SK-N-MC (cell line): ENCODE data around the gene SPSB3.

ENCODE experiments used
- EZH2 ChIP-seq: fragments of 200-600 bp; sonication (generic); IDR thresholded peaks from one replicate; pipeline ENCODE4 v1.6.1; 2017; ENCODE audit warnings: antibody characterized with exemption
- FOXP2 ChIP-seq: optimal IDR thresholded peaks from 2 replicates; pipeline ENCODE3; 2011; ENCODE audit warnings: mild to moderate bottlenecking, moderate library complexity; ENCODE audit not compliant: insufficient read depth; ENCODE audit errors: extremely low read length, control extremely low read depth
- POLR2AphosphoS5 ChIP-seq: IDR thresholded peaks from 2 replicates; pipeline ENCODE4 v1.6.1; 2012; ENCODE audit warnings: mild to moderate bottlenecking, low read depth, low read length, borderline replicate concordance

GRCh38 chr16:1762879-1763520 is 19.4 kb downstream of the SPSB3 start:
- TF ChIP-seq POLR2AphosphoS5 (no peak), EZH2 (no peak), FOXP2 (no peak)
